Hindlimb muscle (tissue), 1 donor: Measurements from ENCODE around the gene LCA5. TPM values are rescaled to one million over a fixed set of nuclear protein-coding genes. Genes with fewer than 3 reads are reported as not detected.
"Not testable (repeated sequence)": the region's sequence is repeated elsewhere in the genome, so short reads cannot be mapped to it uniquely, and the experiment has no call there.

Experiments
- DNase-seq: peaks from one replicate; pipeline ENCODE4 v3.0.0-alpha.2; 2013
- polyA plus RNA-seq: library from polyadenylated mRNA; unstranded; fragments of 120-200 nt; gene quantifications from one replicate; pipeline ENCODE4 v1.2.1, GENCODE V29; 2013; ENCODE audit not compliant: insufficient read length

The LCA5 gene
- polyA plus RNA-seq, 1 donor, result 4.1 TPM

GRCh38 chr6:79465381-79465780 lies 71.8 kb downstream of the LCA5 start:
- no peak for DNase-seq

- no peak for DNase-seq
Observed at GRCh38 chr6:79463621-79464050, 73.6 kb downstream of the LCA5 start.

- no peak for DNase-seq
Observed at GRCh38 chr6:79461205-79461604, 76.0 kb downstream of the LCA5 start.

- no peak for DNase-seq
Observed at GRCh38 chr6:79455446-79455845, 81.8 kb downstream of the LCA5 start.

- no peak for DNase-seq
Observed at GRCh38 chr6:79453558-79454042, 83.6 kb downstream of the LCA5 start.

GRCh38 chr6:79450984-79451383 lies 86.2 kb downstream of the LCA5 start:
- DNase-seq, result no peak

GRCh38 chr6:79446006-79446405 lies 91.2 kb downstream of the LCA5 start:
- no peak for DNase-seq

- DNase-seq, result not testable (repeated sequence)
Observed at GRCh38 chr6:79443876-79444275, 93.4 kb downstream of the LCA5 start.

GRCh38 chr6:79441192-79441591 lies 96.0 kb downstream of the LCA5 start:
- DNase-seq, result no peak

- no peak for DNase-seq
Observed at GRCh38 chr6:79440598-79440997, 96.6 kb downstream of the LCA5 start.

GRCh38 chr6:79438030-79438429 lies 99.2 kb downstream of the LCA5 start:
- peak; percentile 90 for DNase-seq

GRCh38 chr6:79436241-79436640 lies 101.0 kb downstream of the LCA5 start:
- no peak for DNase-seq

GRCh38 chr6:79435746-79436145 lies 101.5 kb downstream of the LCA5 start:
- DNase-seq, result no peak

Other genes with a start within 250 kb of the LCA5 start
- 6.4 TPM for gene SH3BGRL2, start 93.9 kb upstream of the LCA5 start, polyA plus RNA-seq